Measurements from ENCODE around the gene GCDH.

DNA sequence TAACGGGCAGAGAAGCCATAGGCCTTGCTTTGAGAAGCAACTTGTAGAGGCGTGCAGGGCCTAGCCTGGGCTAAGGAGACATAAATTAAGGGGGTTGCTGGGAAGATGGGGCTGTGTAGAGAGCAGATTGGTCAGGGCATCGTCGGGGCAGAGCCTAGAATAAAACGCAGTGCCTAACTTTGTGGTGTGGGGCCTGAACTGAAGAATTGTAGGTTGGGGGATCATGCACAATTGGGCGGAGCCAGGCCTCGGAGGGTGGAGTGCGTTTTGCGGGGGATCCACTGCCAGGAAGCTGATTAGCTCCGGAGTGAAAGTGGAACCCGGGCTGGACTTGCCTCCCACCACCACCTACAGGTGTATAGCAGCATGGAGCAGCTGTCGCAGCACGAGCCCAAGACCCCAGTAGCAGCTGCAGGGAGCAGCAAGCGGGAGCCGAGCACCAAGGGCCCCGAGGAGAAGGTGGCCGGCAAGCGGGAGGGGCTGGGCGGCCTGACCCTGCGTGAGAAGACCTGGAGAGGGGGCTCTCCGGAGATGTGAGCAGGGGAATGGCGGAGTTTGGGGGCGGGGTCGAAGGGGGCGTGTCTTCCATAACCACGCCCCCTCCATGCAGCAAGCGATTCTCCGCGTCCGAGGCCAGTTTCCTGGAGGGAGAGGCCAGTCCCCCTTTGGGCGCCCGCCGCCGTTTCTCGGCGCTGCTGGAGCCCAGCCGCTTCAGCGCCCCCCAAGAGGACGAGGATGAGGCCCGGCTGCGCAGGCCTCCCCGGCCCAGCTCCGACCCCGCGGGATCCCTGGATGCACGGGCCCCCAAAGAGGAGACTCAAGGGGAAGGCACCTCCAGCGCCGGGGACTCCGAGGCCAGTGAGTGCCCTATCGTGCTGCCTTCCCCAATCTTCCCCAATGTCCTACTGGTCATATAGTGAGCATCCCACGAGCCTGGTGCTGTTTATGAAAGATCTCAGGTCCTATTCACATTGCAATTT lies 23.6 kb upstream of the GCDH start:
- TF ChIP-seq, protein P1, sequence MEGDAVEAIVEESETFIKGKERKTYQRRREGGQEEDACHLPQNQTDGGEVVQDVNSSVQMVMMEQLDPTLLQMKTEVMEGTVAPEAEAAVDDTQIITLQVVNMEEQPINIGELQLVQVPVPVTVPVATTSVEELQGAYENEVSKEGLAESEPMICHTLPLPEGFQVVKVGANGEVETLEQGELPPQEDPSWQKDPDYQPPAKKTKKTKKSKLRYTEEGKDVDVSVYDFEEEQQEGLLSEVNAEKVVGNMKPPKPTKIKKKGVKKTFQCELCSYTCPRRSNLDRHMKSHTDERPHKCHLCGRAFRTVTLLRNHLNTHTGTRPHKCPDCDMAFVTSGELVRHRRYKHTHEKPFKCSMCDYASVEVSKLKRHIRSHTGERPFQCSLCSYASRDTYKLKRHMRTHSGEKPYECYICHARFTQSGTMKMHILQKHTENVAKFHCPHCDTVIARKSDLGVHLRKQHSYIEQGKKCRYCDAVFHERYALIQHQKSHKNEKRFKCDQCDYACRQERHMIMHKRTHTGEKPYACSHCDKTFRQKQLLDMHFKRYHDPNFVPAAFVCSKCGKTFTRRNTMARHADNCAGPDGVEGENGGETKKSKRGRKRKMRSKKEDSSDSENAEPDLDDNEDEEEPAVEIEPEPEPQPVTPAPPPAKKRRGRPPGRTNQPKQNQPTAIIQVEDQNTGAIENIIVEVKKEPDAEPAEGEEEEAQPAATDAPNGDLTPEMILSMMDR (IDR thresholded peaks at IDR 0.05; ENCODE audit: low read depth, low read length, poor library complexity, severe bottlenecking): no peak
- TF ChIP-seq EZH2phosphoT487 (IDR thresholded peaks at IDR 0.05; ENCODE audit: borderline replicate concordance, low read length): no peak
